Mucosa of gallbladder (tissue), 1 donor: Measurements from ENCODE around the gene FGFBP2. TPM values are rescaled to one million over a fixed set of nuclear protein-coding genes. Genes with fewer than 3 reads are reported as not detected.

Experiments used
- DNase-seq: peaks from one replicate; pipeline ENCODE4 v3.0.0-alpha.2; 2020; ENCODE audit warnings: low spot score
- total RNA-seq: library from RNA; stranded (reverse); gene quantifications from one replicate; pipeline ENCODE4 v1.2.1, GENCODE V29; 2021
- donor health status: DM: no; HTN: no; CAD: no.

FGFBP2 gene
- total RNA-seq, 1 donor from 2014 or later: 0.58 TPM

GRCh38 chr4:15968551-15969300 is 5.8 kb upstream of the FGFBP2 start:
- DNase-seq: no peak

GRCh38 chr4:15965325-15965724 is 2.4 kb upstream of the FGFBP2 start:
- no peak for DNase-seq

- DNase-seq: no peak
Measured at GRCh38 chr4:15964159-15964558, 1.2 kb upstream of the FGFBP2 start.

GRCh38 chr4:15963576-15963975 is 601 bp upstream of the FGFBP2 start:
- no peak for DNase-seq

GRCh38 chr4:15961781-15962510 is 1.0 kb downstream of the FGFBP2 start:
- no peak for DNase-seq

- DNase-seq: no peak
Measured at GRCh38 chr4:15958562-15958961, 4.4 kb downstream of the FGFBP2 start.

- peak; percentile 86 for DNase-seq
Measured at GRCh38 chr4:15956179-15956850, 6.7 kb downstream of the FGFBP2 start.

GRCh38 chr4:15955670-15956069 is 7.3 kb downstream of the FGFBP2 start:
- no peak for DNase-seq

GRCh38 chr4:15953625-15954024 is 9.3 kb downstream of the FGFBP2 start:
- DNase-seq: no peak

GRCh38 chr4:15951781-15952180 is 11.2 kb downstream of the FGFBP2 start:
- no peak for DNase-seq

- no peak for DNase-seq
Measured at GRCh38 chr4:15948826-15949225, 14.1 kb downstream of the FGFBP2 start.

- no peak for DNase-seq
Measured at GRCh38 chr4:15947684-15948083, 15.3 kb downstream of the FGFBP2 start.

GRCh38 chr4:15945516-15945915 is 17.5 kb downstream of the FGFBP2 start:
- no peak for DNase-seq

- DNase-seq: no peak
Measured at GRCh38 chr4:15944895-15945294, 18.1 kb downstream of the FGFBP2 start.

- DNase-seq: no peak
Measured at GRCh38 chr4:15942283-15942682, 20.7 kb downstream of the FGFBP2 start.

GRCh38 chr4:15938640-15939039 is 24.3 kb downstream of the FGFBP2 start, which contains the start of gene FGFBP1:
TSS of gene FGFBP1 (minus strand) at chr4:15938740. CDS start at chr4:15936632, 2,108 bp downstream.
- no peak for DNase-seq

GRCh38 chr4:15938182-15938581 is 24.8 kb downstream of the FGFBP2 start:
- DNase-seq: no peak

GRCh38 chr4:15936495-15936894 is 26.5 kb downstream of the FGFBP2 start:
- DNase-seq: no peak

GRCh38 chr4:15935504-15936402 is 27.2 kb downstream of the FGFBP2 start:
- no peak for DNase-seq

- no peak for DNase-seq
Measured at GRCh38 chr4:15934259-15934658, 28.7 kb downstream of the FGFBP2 start.

- DNase-seq: no peak
Measured at GRCh38 chr4:15931451-15932210, 31.3 kb downstream of the FGFBP2 start.
